Stromal cell of bone marrow (primary cell): Measurements from ENCODE around the gene ANXA2R.
"Not testable (repeated sequence)": the region's sequence is repeated elsewhere in the genome, so short reads cannot be mapped to it uniquely, and the experiment has no call there.

Experiments used
- DNase-seq: peaks from one replicate; pipeline ENCODE4 v3.0.0-alpha.2; 2012; ENCODE audit warnings: low read depth

The ANXA2R gene

GRCh38 chr5:43060020-43060419 is 19.9 kb upstream of the ANXA2R start:
- DNase-seq, result not testable (repeated sequence)

- DNase-seq, result not testable (repeated sequence)
Observed at GRCh38 chr5:43055098-43055497, 15.0 kb upstream of the ANXA2R start.

GRCh38 chr5:43051684-43052083 is 11.6 kb upstream of the ANXA2R start:
- no peak for DNase-seq

GRCh38 chr5:43050384-43050783 is 10.3 kb upstream of the ANXA2R start:
- no peak for DNase-seq

- no peak for DNase-seq
Observed at GRCh38 chr5:43049236-43049635, 9.1 kb upstream of the ANXA2R start.

- no peak for DNase-seq
Observed at GRCh38 chr5:43046474-43046873, 6.4 kb upstream of the ANXA2R start.

- DNase-seq, result no peak
Observed at GRCh38 chr5:43045236-43045635, 5.1 kb upstream of the ANXA2R start.

- DNase-seq, result no peak
Observed at GRCh38 chr5:43044181-43044914, 4.2 kb upstream of the ANXA2R start.

- no peak for DNase-seq
Observed at GRCh38 chr5:43043400-43043756, 3.3 kb upstream of the ANXA2R start.

GRCh38 chr5:43042626-43043399 is 2.7 kb upstream of the ANXA2R start:
- DNase-seq, result no peak

- DNase-seq, result no peak
Observed at GRCh38 chr5:43042176-43042625, 2.1 kb upstream of the ANXA2R start.

- DNase-seq, result peak; percentile 87
Observed at GRCh38 chr5:43041669-43042175, 1.6 kb upstream of the ANXA2R start.

- no peak for DNase-seq
Observed at GRCh38 chr5:43041110-43041668, 1.1 kb upstream of the ANXA2R start.

GRCh38 chr5:43039471-43040286 is 440 bp downstream of the ANXA2R start:
- no peak for DNase-seq

- no peak for DNase-seq
Observed at GRCh38 chr5:43039152-43039470, 1.0 kb downstream of the ANXA2R start.

- DNase-seq, result no peak
Observed at GRCh38 chr5:43038496-43038989, 1.6 kb downstream of the ANXA2R start.

- no peak for DNase-seq
Observed at GRCh38 chr5:43037636-43038495, 2.3 kb downstream of the ANXA2R start.

- DNase-seq, result no peak
Observed at GRCh38 chr5:43036856-43037635, 3.1 kb downstream of the ANXA2R start.

- DNase-seq, result no peak
Observed at GRCh38 chr5:43036409-43036808, 3.7 kb downstream of the ANXA2R start.

GRCh38 chr5:43034591-43034968 is 5.5 kb downstream of the ANXA2R start:
- no peak for DNase-seq
